ENCODE data around the gene SNX15. TPM values are rescaled to one million over a fixed set of nuclear protein-coding genes. Genes with fewer than 3 reads are reported as not detected.

The SNX15 gene
- polyA plus RNA-seq, 1 experiment, result 8.0 TPM

DNA sequence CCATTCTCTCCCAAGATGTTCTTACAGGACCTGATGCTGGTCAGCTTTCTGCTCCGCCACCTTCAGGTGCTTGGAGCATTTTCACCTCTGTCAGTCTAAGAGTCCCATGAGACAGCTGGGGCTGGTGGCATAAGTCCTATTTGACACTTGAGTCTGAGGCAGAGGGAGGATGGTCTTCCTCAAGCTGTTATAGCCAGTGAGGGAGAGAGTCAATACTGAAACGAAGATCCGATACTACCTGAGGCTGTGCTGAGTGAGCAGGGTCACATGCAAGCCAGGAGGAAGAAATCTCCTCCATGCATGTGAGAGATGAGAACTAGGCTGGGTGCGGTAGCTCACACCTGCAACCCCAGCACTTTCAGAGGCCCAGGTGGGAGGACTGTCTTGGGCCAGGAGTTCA is 62.4 kb downstream of the SNX15 start:
- Histone ChIP-seq H3K9me3 (ENCODE audit: control insufficient read depth, insufficient read depth, low read length) (no peaks in the 10 kb centered on the region), H3K4me3 (ENCODE audit: low read depth, low read length) (no peak overlapping the region), H3K27me3 (ENCODE audit: control insufficient read depth, insufficient read depth, low read length) (no peaks in the 10 kb centered on the region), H3K27ac (ENCODE audit: low read depth, low read length) (no peak overlapping the region)
- CTCF ChIA-PET, result interaction anchor here (1.1 to 1.6 kb wide), 2 partner anchors 77 to 243 kb away, joined by 3 read pairs; no protein-coding TSS in a partner anchor
- TF ChIP-seq CTCF (IDR thresholded peaks at IDR 0.05; ENCODE audit: low read depth, low read length), result no peak
- POLR2A ChIA-PET, result interaction anchor here (0.7 kb wide), 1 partner anchor 83 kb away, joined by 6 read pairs; no protein-coding TSS in a partner anchor
- no peak for DNase-seq (ENCODE audit: low read depth, low spot score)

Small RNAs within 50 kb of the gene (small RNA-seq; reads per million reads assigned to genes)
- gene MIR6879 (ENCODE audit: insufficient read length, low read depth) (not detected), gene SNX15 (ENCODE audit: insufficient read length, low read depth) (not detected)

Other genes with a start within 250 kb of the SNX15 start
- 55.9 and 56.8 TPM in 2 replicates for gene SF1, start 248.9 kb upstream of the SNX15 start, polyA plus RNA-seq (2011; rRNA removed)
- 9.9 and 14.1 TPM in 2 replicates for gene MAP4K2, start 224.2 kb upstream of the SNX15 start, polyA plus RNA-seq (2011; rRNA removed)
- 15.0 and 22.3 TPM in 2 replicates for gene MEN1, start 216.9 kb upstream of the SNX15 start, polyA plus RNA-seq (2011; rRNA removed)
- 0.02 and 0.04 TPM in 2 replicates for gene CDC42BPG, start 182.8 kb upstream of the SNX15 start, polyA plus RNA-seq (2011; rRNA removed)
- 56.1 and 77.7 TPM in 2 replicates for gene EHD1, start 148.8 kb upstream of the SNX15 start, polyA plus RNA-seq (2011; rRNA removed)
- gene ATG2A, start 110.2 kb upstream of the SNX15 start, polyA plus RNA-seq (2011; rRNA removed), result 3.7 and 5.1 TPM in 2 replicates
- 11.2 and 16.6 TPM in 2 replicates for gene PPP2R5B, start 102.8 kb upstream of the SNX15 start, polyA plus RNA-seq (2011; rRNA removed)
- not detected in 2 replicates for gene GPHA2, start 91.5 kb upstream of the SNX15 start, polyA plus RNA-seq (2011; rRNA removed)
- not detected in 2 replicates for gene MAJIN, start 55.3 kb upstream of the SNX15 start, polyA plus RNA-seq (2011; rRNA removed)
- gene BATF2, start 30.5 kb upstream of the SNX15 start, polyA plus RNA-seq (2011; rRNA removed), result 1.5 and 2.1 TPM in 2 replicates
- gene ARL2, start 13.3 kb upstream of the SNX15 start, polyA plus RNA-seq (2011; rRNA removed), result 60.7 and 76.5 TPM in 2 replicates
- 4.5 and 5.3 TPM in 2 replicates for gene SAC3D1, start 13.8 kb downstream of the SNX15 start, polyA plus RNA-seq (2011; rRNA removed)
- gene NAALADL1, start 31.1 kb downstream of the SNX15 start, polyA plus RNA-seq (2011; rRNA removed), result 9.4 and 12.0 TPM in 2 replicates
- gene CDCA5, start 56.6 kb downstream of the SNX15 start, polyA plus RNA-seq (2011; rRNA removed), result 4.2 and 5.2 TPM in 2 replicates
- gene ZFPL1, start 56.8 kb downstream of the SNX15 start, polyA plus RNA-seq (2011; rRNA removed), result 30.9 and 39.1 TPM in 2 replicates
- gene VPS51, start 68.8 kb downstream of the SNX15 start, polyA plus RNA-seq (2011; rRNA removed), result 38.9 and 74.1 TPM in 2 replicates
- 10.3 and 15.1 TPM in 2 replicates for gene TM7SF2, start 84.4 kb downstream of the SNX15 start, polyA plus RNA-seq (2011; rRNA removed)
- 3.1 and 3.6 TPM in 2 replicates for gene ZNHIT2, start 90.3 kb downstream of the SNX15 start, polyA plus RNA-seq (2011; rRNA removed)
- 426 and 504 TPM in 2 replicates for gene FAU, start 94.7 kb downstream of the SNX15 start, polyA plus RNA-seq (2011; rRNA removed)
- gene MRPL49, start 94.9 kb downstream of the SNX15 start, polyA plus RNA-seq (2011; rRNA removed), result 54.2 and 55.7 TPM in 2 replicates
- 18.7 and 27.7 TPM in 2 replicates for gene SYVN1, start 107.1 kb downstream of the SNX15 start, polyA plus RNA-seq (2011; rRNA removed)
- gene SPDYC, start 142.8 kb downstream of the SNX15 start, polyA plus RNA-seq (2011; rRNA removed), result not detected in 2 replicates
- gene CAPN1, start 154.5 kb downstream of the SNX15 start, polyA plus RNA-seq (2011; rRNA removed), result 84.1 and 123 TPM in 2 replicates
- 10.4 and 14.1 TPM in 2 replicates for gene POLA2, start 234.5 kb downstream of the SNX15 start, polyA plus RNA-seq (2011; rRNA removed)

All from AG04450 (cell line).